DND-41 (cell line): ENCODE results near the gene PHLDB3.

Experiments
- ATAC-seq: fragments of 200-7000 bp; cut with Tn5 transposase; 3 replicates; pipeline ENCODE4 v1.9.1; 2021; ENCODE audit warnings: low read depth; ENCODE audit not compliant: insufficient read depth
- DNase-seq: peaks from one replicate; pipeline ENCODE4 v3.0.0-alpha.2; 2020
- H2AFZ ChIP-seq: 2 replicates; pipeline ENCODE4 v1.6.0; 2012; ENCODE audit warnings: low read depth, low read length
- H3K27ac ChIP-seq: 2 replicates; pipeline ENCODE4 v1.5.1; 2012; ENCODE audit warnings: low read length, inconsistent platforms
- H3K27me3 ChIP-seq: fragments of 200-600 bp; sonication (generic); 2 replicates; pipeline ENCODE4 v1.6.0; 2012; ENCODE audit warnings: low read length, mild to moderate bottlenecking, inconsistent platforms; ENCODE audit not compliant: insufficient read depth, poor library complexity
- H3K36me3 ChIP-seq: 2 replicates; pipeline ENCODE4 v1.5.1; 2012; ENCODE audit warnings: low read length, inconsistent platforms; ENCODE audit not compliant: insufficient read depth
- H3K4me1 ChIP-seq: 2 replicates; pipeline ENCODE4 v1.5.1; 2012; ENCODE audit warnings: mild to moderate bottlenecking, low read length; ENCODE audit not compliant: insufficient read depth
- H3K4me2 ChIP-seq: 2 replicates; pipeline ENCODE4 v1.6.0; 2012; ENCODE audit warnings: mild to moderate bottlenecking, moderate library complexity, low read length, inconsistent platforms; ENCODE audit not compliant: insufficient read depth
- H3K4me3 ChIP-seq, 2 experiments: fragments of 200-600 bp in 1 of 2; shearing (Covaris generic) in 1 of 2; 2 replicates each; pipeline ENCODE4 v1.5.1; 2012 to 2016; ENCODE audit warnings: inconsistent platforms in 2 of 2, low read length in 2 of 2, mild to moderate bottlenecking in 2 of 2, low read depth in 1 of 2, moderate library complexity in 1 of 2
- H3K79me2 ChIP-seq: 2 replicates; pipeline ENCODE4 v1.6.0; 2012; ENCODE audit warnings: low read length, inconsistent platforms; ENCODE audit not compliant: insufficient read depth
- H3K9ac ChIP-seq: 2 replicates; pipeline ENCODE4 v1.6.0; 2012; ENCODE audit warnings: low read depth, mild to moderate bottlenecking, inconsistent platforms, low read length, moderate library complexity
- H3K9me3 ChIP-seq: 2 replicates; pipeline ENCODE4 v1.5.1; 2012; ENCODE audit warnings: low read length, moderate library complexity, mild to moderate bottlenecking, inconsistent platforms; ENCODE audit not compliant: insufficient read depth, severe bottlenecking
- H4K20me1 ChIP-seq: 2 replicates; pipeline ENCODE4 v1.6.0; 2012; ENCODE audit warnings: low read length; ENCODE audit not compliant: insufficient read depth
- CTCF ChIP-seq: IDR thresholded peaks from 2 replicates; pipeline ENCODE4 v1.5.1; 2012; ENCODE audit warnings: borderline replicate concordance, low read length, moderate library complexity, mild to moderate bottlenecking; ENCODE audit not compliant: poor library complexity, severe bottlenecking; ENCODE audit errors: extremely low read depth
- EZH2 ChIP-seq: IDR thresholded peaks from 3 replicates; pipeline ENCODE4 v1.6.1; 2012; ENCODE audit warnings: borderline replicate concordance, low read depth, mild to moderate bottlenecking, moderate library complexity, low read length, inconsistent platforms; ENCODE audit not compliant: severe bottlenecking

The PHLDB3 gene

GRCh38 chr19:43505941-43506340 lies 1.4 kb upstream of the PHLDB3 start:
- H3K4me3 ChIP-seq: no peak overlapping the region
- H4K20me1 ChIP-seq: no peaks in the 10 kb centered on the region
- no peaks in the 10 kb centered on the region for H3K79me2 ChIP-seq
- H3K36me3 ChIP-seq: peaks cover 15% of the 10 kb centered on the region; the same call in 1 of the 2 replicates
- TF ChIP-seq CTCF (no peak), EZH2 (no peak)
- no peak for ATAC-seq
- H3K9ac ChIP-seq: no peak overlapping the region
- no peak overlapping the region for H3K27ac ChIP-seq
- no peak overlapping the region for H2AFZ ChIP-seq
- no peaks in the 10 kb centered on the region for H3K27me3 ChIP-seq
- no peaks in the 10 kb centered on the region for H3K9me3 ChIP-seq
- no peak for DNase-seq
- H3K4me2 ChIP-seq: no peak overlapping the region
- peaks cover 24% of the 10 kb centered on the region for H3K4me1 ChIP-seq

GRCh38 chr19:43505186-43505456 lies 575 bp upstream of the PHLDB3 start:
- DNase-seq (no peak), ATAC-seq (no peak)
- H3K4me3 ChIP-seq: peak overlapping the region in 1 of 2 experiments; percentile 76; a peak in 2 of 4 replicates
- peak overlapping the region; percentile 73 for H3K9ac ChIP-seq
- H3K4me2 ChIP-seq: peak overlapping the region; percentile 96
- H3K27ac ChIP-seq: peak overlapping the region; percentile 68
- H3K36me3 ChIP-seq: peaks cover 11% of the 10 kb centered on the region; the same call in 1 of the 2 replicates
- H3K27me3 ChIP-seq: no peaks in the 10 kb centered on the region
- H4K20me1 ChIP-seq: no peaks in the 10 kb centered on the region
- TF ChIP-seq EZH2: no peak
- TF ChIP-seq CTCF: no peak
- H3K4me1 ChIP-seq: peaks cover 24% of the 10 kb centered on the region
- H3K79me2 ChIP-seq: no peaks in the 10 kb centered on the region
- peak overlapping the region; percentile 94 for H2AFZ ChIP-seq
- no peaks in the 10 kb centered on the region for H3K9me3 ChIP-seq

GRCh38 chr19:43503501-43504425 lies 783 bp downstream of the PHLDB3 start:
- peak; percentile 98 for DNase-seq
- no peaks in the 10 kb centered on the region for H3K27me3 ChIP-seq
- peak overlapping the region; percentile 73 for H3K9ac ChIP-seq
- no peaks in the 10 kb centered on the region for H4K20me1 ChIP-seq
- peak overlapping the region; percentile 68 for H3K27ac ChIP-seq
- ATAC-seq: peak; percentile 88
- peak overlapping the region; percentile 97 for H2AFZ ChIP-seq
- H3K4me3 ChIP-seq: peak overlapping the region; percentile 33 to 76
- peak; percentile 57 for TF ChIP-seq CTCF
- TF ChIP-seq EZH2: no peak
- no peaks in the 10 kb centered on the region for H3K79me2 ChIP-seq
- no peaks in the 10 kb centered on the region for H3K9me3 ChIP-seq
- 0 out of 2 replicates have a peak, but pooled peaks cover 5% of the 10 kb centered on the region for H3K36me3 ChIP-seq
- peaks cover 24% of the 10 kb centered on the region for H3K4me1 ChIP-seq
- peak overlapping the region; percentile 96 for H3K4me2 ChIP-seq
